ENCODE measurements around the gene MYBL2. TPM values are rescaled to one million over a fixed set of nuclear protein-coding genes. Genes with fewer than 3 reads are reported as not detected.

MYBL2 gene
- total and polyA plus RNA-seq, 4 donors = 1.6 to 30.9 (median 1.9) TPM; not detected in 1

DNA sequence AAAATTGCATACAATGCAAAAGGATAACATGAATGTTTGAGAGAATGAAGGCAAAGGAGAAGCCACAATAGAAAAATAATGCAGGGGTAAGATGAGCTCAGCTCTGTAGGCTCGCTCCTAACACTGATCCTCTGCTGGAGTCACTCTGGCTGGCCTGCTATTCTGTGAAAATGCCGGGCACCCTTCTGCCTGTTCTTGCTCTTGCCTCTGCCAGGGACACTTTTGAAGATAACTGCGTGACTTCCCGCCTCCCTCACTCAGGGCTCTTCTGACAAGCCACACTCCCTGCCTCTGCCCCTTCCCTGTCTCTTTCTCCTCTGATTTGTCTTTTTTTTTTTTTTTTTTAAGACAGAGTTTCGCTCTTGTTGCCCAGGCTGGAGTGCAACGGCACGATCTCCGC, 35.3 kb upstream of the MYBL2 start:
- Histone ChIP-seq H3K4me3 (ENCODE audit: low read depth in 1 of 3, low read length in 3 of 3) (no peak overlapping the region), H3K27me3 (ENCODE audit: control insufficient read depth in 4 of 4, insufficient read depth in 4 of 4, low read length in 3 of 4) (no peaks in the 10 kb centered on the region), H3K9ac (ENCODE audit: low read depth in 1 of 2, low read length in 2 of 2) (no peak overlapping the region), H3K36me3 (ENCODE audit: control insufficient read depth in 4 of 4, insufficient read depth in 3 of 4, low read depth in 1 of 4, low read length in 3 of 4) (peaks cover 0 to 3% (median 0%) of the 10 kb centered on the region in 4 donors), H3K27ac (ENCODE audit: low read depth in 1 of 2, low read length in 2 of 2) (no peak overlapping the region), H3K4me1 (ENCODE audit: control insufficient read depth in 4 of 4, insufficient read depth in 4 of 4, low read length in 3 of 4) (no peaks in the 10 kb centered on the region), H3K9me3 (ENCODE audit: control insufficient read depth in 4 of 4, low read length in 3 of 4) (no peaks in the 10 kb centered on the region)
- TF ChIP-seq, protein P1, sequence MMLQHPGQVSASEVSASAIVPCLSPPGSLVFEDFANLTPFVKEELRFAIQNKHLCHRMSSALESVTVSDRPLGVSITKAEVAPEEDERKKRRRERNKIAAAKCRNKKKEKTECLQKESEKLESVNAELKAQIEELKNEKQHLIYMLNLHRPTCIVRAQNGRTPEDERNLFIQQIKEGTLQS (IDR thresholded peaks at IDR 0.05) = no peak
- TF ChIP-seq HNF4G (IDR thresholded peaks at IDR 0.05) = no peak
- TF ChIP-seq, protein P2, sequence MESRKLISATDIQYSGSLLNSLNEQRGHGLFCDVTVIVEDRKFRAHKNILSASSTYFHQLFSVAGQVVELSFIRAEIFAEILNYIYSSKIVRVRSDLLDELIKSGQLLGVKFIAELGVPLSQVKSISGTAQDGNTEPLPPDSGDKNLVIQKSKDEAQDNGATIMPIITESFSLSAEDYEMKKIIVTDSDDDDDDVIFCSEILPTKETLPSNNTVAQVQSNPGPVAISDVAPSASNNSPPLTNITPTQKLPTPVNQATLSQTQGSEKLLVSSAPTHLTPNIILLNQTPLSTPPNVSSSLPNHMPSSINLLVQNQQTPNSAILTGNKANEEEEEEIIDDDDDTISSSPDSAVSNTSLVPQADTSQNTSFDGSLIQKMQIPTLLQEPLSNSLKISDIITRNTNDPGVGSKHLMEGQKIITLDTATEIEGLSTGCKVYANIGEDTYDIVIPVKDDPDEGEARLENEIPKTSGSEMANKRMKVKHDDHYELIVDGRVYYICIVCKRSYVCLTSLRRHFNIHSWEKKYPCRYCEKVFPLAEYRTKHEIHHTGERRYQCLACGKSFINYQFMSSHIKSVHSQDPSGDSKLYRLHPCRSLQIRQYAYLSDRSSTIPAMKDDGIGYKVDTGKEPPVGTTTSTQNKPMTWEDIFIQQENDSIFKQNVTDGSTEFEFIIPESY (IDR thresholded peaks at IDR 0.05) = no peak
- TF ChIP-seq, protein P3, sequence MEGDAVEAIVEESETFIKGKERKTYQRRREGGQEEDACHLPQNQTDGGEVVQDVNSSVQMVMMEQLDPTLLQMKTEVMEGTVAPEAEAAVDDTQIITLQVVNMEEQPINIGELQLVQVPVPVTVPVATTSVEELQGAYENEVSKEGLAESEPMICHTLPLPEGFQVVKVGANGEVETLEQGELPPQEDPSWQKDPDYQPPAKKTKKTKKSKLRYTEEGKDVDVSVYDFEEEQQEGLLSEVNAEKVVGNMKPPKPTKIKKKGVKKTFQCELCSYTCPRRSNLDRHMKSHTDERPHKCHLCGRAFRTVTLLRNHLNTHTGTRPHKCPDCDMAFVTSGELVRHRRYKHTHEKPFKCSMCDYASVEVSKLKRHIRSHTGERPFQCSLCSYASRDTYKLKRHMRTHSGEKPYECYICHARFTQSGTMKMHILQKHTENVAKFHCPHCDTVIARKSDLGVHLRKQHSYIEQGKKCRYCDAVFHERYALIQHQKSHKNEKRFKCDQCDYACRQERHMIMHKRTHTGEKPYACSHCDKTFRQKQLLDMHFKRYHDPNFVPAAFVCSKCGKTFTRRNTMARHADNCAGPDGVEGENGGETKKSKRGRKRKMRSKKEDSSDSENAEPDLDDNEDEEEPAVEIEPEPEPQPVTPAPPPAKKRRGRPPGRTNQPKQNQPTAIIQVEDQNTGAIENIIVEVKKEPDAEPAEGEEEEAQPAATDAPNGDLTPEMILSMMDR (IDR thresholded peaks at IDR 0.05; ENCODE audit: low read depth, low read length, missing input control) = no peak
- WGBS = 97% methylated on average over 8 of the region's 8 CpGs
- DNase-seq (ENCODE audit: low spot score) = no peak

DNA sequence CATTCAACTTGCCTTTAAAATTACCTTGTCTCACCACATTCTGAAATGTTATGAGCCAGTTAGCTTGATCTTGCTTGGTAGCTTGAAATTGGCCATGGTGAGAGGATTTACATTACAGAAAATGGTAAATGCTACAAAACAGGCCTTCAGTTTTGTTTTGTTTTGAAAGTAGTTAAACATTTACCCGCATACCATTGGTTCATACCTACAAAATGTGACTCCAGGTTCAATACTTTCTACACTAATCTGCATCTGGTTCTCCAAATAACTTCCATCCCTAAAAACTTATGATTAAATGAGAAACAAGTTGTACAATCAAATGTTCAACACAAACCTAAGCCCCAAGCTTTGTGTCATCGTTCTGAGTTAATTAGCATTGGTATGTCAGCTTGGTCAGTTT, 30.5 kb upstream of the MYBL2 start:
- Histone ChIP-seq H3K27me3 (ENCODE audit: control insufficient read depth in 4 of 4, insufficient read depth in 4 of 4, low read length in 3 of 4) (no peaks in the 10 kb centered on the region), H3K36me3 (ENCODE audit: control insufficient read depth in 4 of 4, insufficient read depth in 3 of 4, low read depth in 1 of 4, low read length in 3 of 4) (peaks cover 0 to 9% (median 6%) of the 10 kb centered on the region in 4 donors), H3K9me3 (ENCODE audit: control insufficient read depth in 4 of 4, low read length in 3 of 4) (no peaks in the 10 kb centered on the region), H3K4me3 (ENCODE audit: low read depth in 1 of 3, low read length in 3 of 3) (no peak overlapping the region), H3K27ac (ENCODE audit: low read depth in 1 of 2, low read length in 2 of 2) (no peak overlapping the region), H3K9ac (ENCODE audit: low read depth in 1 of 2, low read length in 2 of 2) (no peak overlapping the region), H3K4me1 (ENCODE audit: control insufficient read depth in 4 of 4, insufficient read depth in 4 of 4, low read length in 3 of 4) (peaks cover 0 to 1% (median 0%) of the 10 kb centered on the region in 4 donors)
- TF ChIP-seq, protein P4, sequence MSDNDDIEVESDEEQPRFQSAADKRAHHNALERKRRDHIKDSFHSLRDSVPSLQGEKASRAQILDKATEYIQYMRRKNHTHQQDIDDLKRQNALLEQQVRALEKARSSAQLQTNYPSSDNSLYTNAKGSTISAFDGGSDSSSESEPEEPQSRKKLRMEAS (IDR thresholded peaks at IDR 0.05) = no peak
- TF ChIP-seq TAF1 (conservative IDR thresholded peaks at IDR 0.05) (no peak), JUND (IDR thresholded peaks at IDR 0.05) (no peak), HNF4G (IDR thresholded peaks at IDR 0.05) (no peak), FOXA2 (IDR thresholded peaks at IDR 0.05) (no peak), RXRA (IDR thresholded peaks at IDR 0.05) (no peak), SP1 (IDR thresholded peaks at IDR 0.05) (no peak), HNF4A (conservative IDR thresholded peaks at IDR 0.05) (no peak), FOXA1 (IDR thresholded peaks at IDR 0.05) (no peak), RAD21 (IDR thresholded peaks at IDR 0.05) (no peak), EGR1 (IDR thresholded peaks at IDR 0.05; ENCODE audit: low read depth in 2 of 2) (no peak), YY1 (IDR thresholded peaks at IDR 0.05) (no peak), NR2F2 (IDR thresholded peaks at IDR 0.05) (no peak), GABPA (IDR thresholded peaks at IDR 0.05 in 1 of 2, conservative IDR thresholded peaks at IDR 0.05 in 1 of 2) (no peak)
- TF ChIP-seq, protein P3 (IDR thresholded peaks at IDR 0.05; ENCODE audit: low read depth, low read length, missing input control) = no peak
- TF ChIP-seq, protein P2 (IDR thresholded peaks at IDR 0.05) = no peak
- TF ChIP-seq, protein P5, sequence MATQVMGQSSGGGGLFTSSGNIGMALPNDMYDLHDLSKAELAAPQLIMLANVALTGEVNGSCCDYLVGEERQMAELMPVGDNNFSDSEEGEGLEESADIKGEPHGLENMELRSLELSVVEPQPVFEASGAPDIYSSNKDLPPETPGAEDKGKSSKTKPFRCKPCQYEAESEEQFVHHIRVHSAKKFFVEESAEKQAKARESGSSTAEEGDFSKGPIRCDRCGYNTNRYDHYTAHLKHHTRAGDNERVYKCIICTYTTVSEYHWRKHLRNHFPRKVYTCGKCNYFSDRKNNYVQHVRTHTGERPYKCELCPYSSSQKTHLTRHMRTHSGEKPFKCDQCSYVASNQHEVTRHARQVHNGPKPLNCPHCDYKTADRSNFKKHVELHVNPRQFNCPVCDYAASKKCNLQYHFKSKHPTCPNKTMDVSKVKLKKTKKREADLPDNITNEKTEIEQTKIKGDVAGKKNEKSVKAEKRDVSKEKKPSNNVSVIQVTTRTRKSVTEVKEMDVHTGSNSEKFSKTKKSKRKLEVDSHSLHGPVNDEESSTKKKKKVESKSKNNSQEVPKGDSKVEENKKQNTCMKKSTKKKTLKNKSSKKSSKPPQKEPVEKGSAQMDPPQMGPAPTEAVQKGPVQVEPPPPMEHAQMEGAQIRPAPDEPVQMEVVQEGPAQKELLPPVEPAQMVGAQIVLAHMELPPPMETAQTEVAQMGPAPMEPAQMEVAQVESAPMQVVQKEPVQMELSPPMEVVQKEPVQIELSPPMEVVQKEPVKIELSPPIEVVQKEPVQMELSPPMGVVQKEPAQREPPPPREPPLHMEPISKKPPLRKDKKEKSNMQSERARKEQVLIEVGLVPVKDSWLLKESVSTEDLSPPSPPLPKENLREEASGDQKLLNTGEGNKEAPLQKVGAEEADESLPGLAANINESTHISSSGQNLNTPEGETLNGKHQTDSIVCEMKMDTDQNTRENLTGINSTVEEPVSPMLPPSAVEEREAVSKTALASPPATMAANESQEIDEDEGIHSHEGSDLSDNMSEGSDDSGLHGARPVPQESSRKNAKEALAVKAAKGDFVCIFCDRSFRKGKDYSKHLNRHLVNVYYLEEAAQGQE (IDR thresholded peaks at IDR 0.05) = no peak
- TF ChIP-seq, protein P1 (IDR thresholded peaks at IDR 0.05) = no peak
- WGBS = 92% methylated on average over 2 of the region's 2 CpGs
- DNase-seq (ENCODE audit: low spot score) = no peak
